Lower leg skin (tissue), 4 donors: ENCODE data around the gene ZNF532. TPM values are rescaled to one million over a fixed set of nuclear protein-coding genes. Genes with fewer than 3 reads are reported as not detected.

ENCODE experiments used
- DNase-seq, 2 donors: peaks; one replicate each; pipeline ENCODE4 v3.0.0-alpha.2; 2019; ENCODE audit warnings: low spot score in 2 of 2
- H3K4me3 ChIP-seq: fragments of 200-600 bp; sonication (generic); 2 replicates; pipeline ENCODE4 v1.5.1; 2017; ENCODE audit warnings: mild to moderate bottlenecking, low read depth; ENCODE audit not compliant: poor library complexity, severe bottlenecking
- POLR2A ChIP-seq, 2 donors: fragments of 450-650 bp; IDR thresholded peaks; one replicate each; pipeline ENCODE4 v1.6.1; 2016 to 2017; ENCODE audit warnings: antibody characterized with exemption in 2 of 2, mild to moderate bottlenecking in 1 of 2, moderate library complexity in 1 of 2
- WGBS, 2 donors: methylation state at CpG; one replicate each; pipeline ENCODE4 v1.1.5; 2018; 5-methylcytosine and 5-hydroxymethylcytosine counted together
- intact Hi-C: fragments of 100-400 bp; cut with DNase I; formaldehyde crosslinking; loops from one replicate; pipeline ENCODE4 v1.15.0; 2023; ENCODE audit warnings: low total_unique reads
- total RNA-seq, 4 donors: library from RNA; depleted of rRNA; stranded (reverse); fragments of >200 nt; gene quantifications; one replicate each; pipeline ENCODE4 v1.1.0, GENCODE V29; 2016
- TF ChIP-seq, protein P1 (sequence below), 3 donors: fragments of 450-650 bp; IDR thresholded peaks; one replicate each; pipeline ENCODE4 v1.5.1; 2016; ENCODE audit warnings: antibody characterized with exemption in 3 of 3, mild to moderate bottlenecking in 3 of 3, moderate library complexity in 2 of 3

Gene ZNF532
- total RNA-seq, 4 donors from 2014 or later, result 11.1 to 40.1 (median 29.8) TPM

- H3K4me3 ChIP-seq, result no peak overlapping the region
- DNase-seq, result no peak
- no peak for TF ChIP-seq POLR2A (IDR thresholded peaks at IDR 0.05)
- TF ChIP-seq, protein P1, sequence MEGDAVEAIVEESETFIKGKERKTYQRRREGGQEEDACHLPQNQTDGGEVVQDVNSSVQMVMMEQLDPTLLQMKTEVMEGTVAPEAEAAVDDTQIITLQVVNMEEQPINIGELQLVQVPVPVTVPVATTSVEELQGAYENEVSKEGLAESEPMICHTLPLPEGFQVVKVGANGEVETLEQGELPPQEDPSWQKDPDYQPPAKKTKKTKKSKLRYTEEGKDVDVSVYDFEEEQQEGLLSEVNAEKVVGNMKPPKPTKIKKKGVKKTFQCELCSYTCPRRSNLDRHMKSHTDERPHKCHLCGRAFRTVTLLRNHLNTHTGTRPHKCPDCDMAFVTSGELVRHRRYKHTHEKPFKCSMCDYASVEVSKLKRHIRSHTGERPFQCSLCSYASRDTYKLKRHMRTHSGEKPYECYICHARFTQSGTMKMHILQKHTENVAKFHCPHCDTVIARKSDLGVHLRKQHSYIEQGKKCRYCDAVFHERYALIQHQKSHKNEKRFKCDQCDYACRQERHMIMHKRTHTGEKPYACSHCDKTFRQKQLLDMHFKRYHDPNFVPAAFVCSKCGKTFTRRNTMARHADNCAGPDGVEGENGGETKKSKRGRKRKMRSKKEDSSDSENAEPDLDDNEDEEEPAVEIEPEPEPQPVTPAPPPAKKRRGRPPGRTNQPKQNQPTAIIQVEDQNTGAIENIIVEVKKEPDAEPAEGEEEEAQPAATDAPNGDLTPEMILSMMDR (IDR thresholded peaks at IDR 0.05), result no peak
- 86 to 89% methylated on average over 17 of the region's 17 CpGs for WGBS, 2 donors
- intact Hi-C loops, result no loop called here
Measured at GRCh38 chr18:58845928-58846724, 18.6 kb upstream of the ZNF532 start.

DNA sequence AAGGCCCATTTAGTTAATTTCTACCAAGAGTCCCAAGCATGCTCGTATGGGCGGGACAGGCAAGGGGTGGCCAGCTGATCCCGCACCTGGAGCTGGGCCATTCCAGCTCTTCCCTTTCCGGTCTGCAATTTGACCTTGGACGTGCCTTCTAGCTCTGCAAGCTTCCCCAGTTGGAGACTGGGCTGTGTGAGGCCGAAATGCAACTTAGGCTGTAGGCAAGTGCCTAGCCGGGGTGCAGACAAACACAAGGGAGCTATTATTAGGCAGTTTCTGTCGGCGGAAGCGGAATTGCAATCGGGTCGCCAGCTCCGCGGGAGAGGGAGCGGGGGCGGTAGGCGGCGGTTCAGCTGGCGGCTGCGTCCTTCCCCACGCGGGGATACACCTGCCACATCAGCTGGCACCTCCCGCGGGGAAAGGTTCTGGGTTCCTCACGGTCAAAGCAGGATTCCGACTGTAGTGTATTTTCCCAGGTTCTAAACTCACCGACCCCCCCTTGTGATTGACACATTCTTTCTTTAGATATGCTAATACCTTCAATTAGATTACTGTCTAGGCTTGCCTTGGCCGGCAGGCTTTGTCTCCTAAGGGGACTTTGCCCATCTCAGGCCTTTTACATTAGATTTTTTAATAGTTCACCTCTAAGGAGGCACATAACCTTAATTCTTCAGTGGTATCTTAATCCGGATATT lies 17.1 kb upstream of the ZNF532 start:
- H3K4me3 ChIP-seq, result no peak overlapping the region
- intact Hi-C loops, result no loop called here
- no peak for TF ChIP-seq POLR2A (IDR thresholded peaks at IDR 0.05)
- TF ChIP-seq, protein P1 (IDR thresholded peaks at IDR 0.05), result no peak
- no peak for DNase-seq
- WGBS, 2 donors, result 32 to 48% methylated on average over 29 of the region's 29 CpGs

DNA sequence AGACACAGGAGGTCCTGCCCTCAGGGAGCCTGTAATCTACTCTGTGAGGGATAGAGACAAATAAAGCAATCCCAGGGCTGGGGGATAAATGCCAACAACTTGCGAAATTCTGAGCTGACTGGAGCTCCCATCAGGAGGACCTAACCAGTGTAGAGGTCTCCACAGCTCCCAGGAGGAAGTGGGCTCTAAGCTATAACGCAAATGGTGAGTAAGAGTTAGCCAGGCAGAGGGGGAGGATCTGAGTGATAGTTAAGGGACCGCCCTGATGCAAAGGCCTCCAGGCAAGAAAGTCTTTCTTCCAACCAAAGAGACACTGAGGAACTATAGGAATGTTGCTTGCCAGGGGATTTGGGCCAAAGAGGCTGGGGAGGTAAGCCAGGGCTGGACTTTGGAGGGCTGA lies 16.0 kb upstream of the ZNF532 start:
- 79 to 86% methylated on average over 3 of the region's 3 CpGs for WGBS, 2 donors

GRCh38 chr18:58850786-58851469 lies 13.7 kb upstream of the ZNF532 start:
- H3K4me3 ChIP-seq, result no peak overlapping the region
- WGBS, 2 donors, result 83 to 85% methylated on average over 12 of the region's 12 CpGs
- intact Hi-C loops, result no loop called here
- TF ChIP-seq POLR2A (IDR thresholded peaks at IDR 0.05), result no peak
- TF ChIP-seq, protein P1 (IDR thresholded peaks at IDR 0.05), result no peak
- no peak for DNase-seq

More for the DNA sequence above, 16.0 kb upstream of the ZNF532 start:
- intact Hi-C loops, result no loop called here
- no peak overlapping the region for H3K4me3 ChIP-seq
- DNase-seq, result no peak
- TF ChIP-seq POLR2A (IDR thresholded peaks at IDR 0.05), result no peak
- TF ChIP-seq, protein P1 (IDR thresholded peaks at IDR 0.05), result no peak

DNA sequence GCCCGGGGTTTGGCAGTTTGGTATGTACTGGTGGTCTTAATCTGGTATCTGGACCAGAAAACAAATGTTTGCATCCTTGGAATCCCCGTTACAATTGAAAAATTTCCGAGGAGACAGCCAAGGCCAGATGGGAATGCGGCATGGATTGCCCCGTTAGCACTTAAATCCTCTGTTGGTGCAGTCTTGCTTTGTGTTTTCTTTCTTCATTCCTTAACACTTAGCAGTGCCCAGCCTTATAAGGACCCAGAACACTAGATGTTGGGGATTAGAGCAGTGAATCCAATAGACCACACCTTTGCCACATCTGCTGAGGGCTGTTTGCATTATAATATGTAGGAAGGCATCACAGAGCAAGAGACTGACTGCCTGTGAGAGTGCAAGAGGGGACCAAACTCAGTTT lies 12.8 kb upstream of the ZNF532 start:
- no peak for DNase-seq
- no peak overlapping the region for H3K4me3 ChIP-seq
- intact Hi-C loops, result no loop called here
- 76 to 85% methylated on average over 5 of the region's 5 CpGs for WGBS, 2 donors
- no peak for TF ChIP-seq POLR2A (IDR thresholded peaks at IDR 0.05)
- TF ChIP-seq, protein P1 (IDR thresholded peaks at IDR 0.05), result no peak
